Ishikawa (cell line): ENCODE data around the gene SSBP3.

Experiments used
- EGR1 ChIP-seq: IDR thresholded peaks from 2 replicates; pipeline ENCODE4 v1.6.1; 2012
- TAF1 ChIP-seq: IDR thresholded peaks from 2 replicates; pipeline ENCODE4 v1.6.1; 2012; ENCODE audit warnings: low read depth, mild to moderate bottlenecking

- TF ChIP-seq TAF1 (no peak), EGR1 (no peak)
These were observed 186.0 kb downstream of the SSBP3 start for GRCh38 chr1:54220004-54220811.
